IPS-NIHi11 (cell line): ENCODE data around the gene PTPN14.
"Not testable (repeated sequence)": the region's sequence is repeated elsewhere in the genome, so short reads cannot be mapped to it uniquely, and the experiment has no call there.

Experiments
- DNase-seq: peaks from one replicate; pipeline ENCODE4 v3.0.0; 2012; ENCODE audit warnings: mixed read lengths, low spot score

The PTPN14 gene

DNA sequence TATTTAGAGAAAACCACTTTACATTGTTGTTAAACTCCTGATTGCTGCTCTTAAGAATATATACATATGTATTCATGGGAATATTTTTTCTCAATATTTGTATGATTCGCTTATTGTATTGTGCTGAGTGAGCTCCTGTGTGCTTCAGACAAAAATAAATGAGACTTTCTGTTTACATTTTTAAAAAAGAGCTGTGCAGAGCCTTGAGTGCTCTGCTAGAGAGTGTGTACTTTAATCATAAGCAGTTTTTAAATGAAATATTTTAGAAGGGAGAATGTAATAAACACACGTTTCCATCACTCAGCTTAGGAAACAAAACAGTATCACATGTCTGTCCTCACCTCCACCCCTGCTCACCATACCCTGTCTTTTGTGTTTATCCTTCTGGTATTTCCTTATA is 9.7 kb downstream of the PTPN14 start:
- no peak for DNase-seq

- no peak for DNase-seq
Measured at GRCh38 chr1:214541206-214541605, 10.2 kb downstream of the PTPN14 start.

DNA sequence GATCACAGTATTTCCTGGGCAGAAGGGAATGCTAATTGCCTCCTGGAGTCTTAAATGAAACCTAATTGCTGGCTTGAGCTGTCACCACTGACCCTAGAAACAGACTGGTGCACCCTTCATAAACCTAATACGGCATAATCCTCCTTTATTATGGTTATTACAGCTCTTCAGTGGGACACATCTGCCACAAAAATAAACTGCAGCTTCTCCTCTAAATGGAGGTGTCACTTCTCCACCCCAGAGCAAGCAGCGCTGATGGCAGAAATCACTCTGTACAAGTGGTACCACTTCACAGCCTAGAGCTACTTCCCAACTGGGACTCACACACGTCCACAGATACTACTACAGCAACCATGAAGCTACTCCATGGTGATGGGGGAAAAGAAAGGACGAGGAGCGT is 11.1 kb downstream of the PTPN14 start:
- no peak for DNase-seq

DNA sequence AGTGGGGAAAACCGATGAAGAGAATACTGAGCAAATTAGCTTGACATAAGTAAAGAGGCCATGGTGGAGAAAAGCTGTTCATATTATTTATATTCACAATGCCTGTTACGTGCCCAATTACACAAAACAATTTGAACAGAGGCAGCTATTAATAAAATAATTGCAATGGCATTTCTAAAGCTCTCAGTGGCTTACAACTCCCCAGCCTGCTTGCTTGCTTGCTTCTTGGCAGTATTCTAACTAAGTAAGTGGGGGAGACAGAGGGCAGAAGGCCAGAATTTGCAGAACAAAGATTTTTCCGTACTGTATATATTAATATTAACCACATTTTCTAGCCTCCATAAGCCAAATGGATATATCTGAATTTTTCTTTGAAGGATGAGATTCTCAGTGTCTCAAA is 12.9 kb downstream of the PTPN14 start:
- no peak for DNase-seq

- DNase-seq: no peak
Measured at GRCh38 chr1:214537872-214538473, 13.4 kb downstream of the PTPN14 start.

DNA sequence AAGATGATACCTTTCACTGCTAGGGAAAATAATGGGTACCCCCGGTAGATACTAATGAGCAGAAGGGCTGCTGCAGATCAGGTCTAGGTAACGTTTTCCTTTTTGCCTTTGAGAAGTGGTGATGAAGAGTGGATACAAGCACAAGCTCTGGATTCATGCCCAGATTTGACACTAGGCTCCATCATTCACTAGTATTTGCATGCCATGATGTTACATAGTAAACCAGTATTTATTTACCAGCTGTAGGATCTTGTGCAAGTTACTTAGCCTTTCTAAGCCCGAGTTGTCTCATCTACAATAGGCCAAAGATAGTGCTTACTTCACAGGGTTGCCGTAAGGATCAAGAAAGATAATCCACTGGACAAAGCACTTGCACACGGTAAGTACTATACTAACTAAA is 14.2 kb downstream of the PTPN14 start:
- DNase-seq: no peak

GRCh38 chr1:214532070-214532469 is 19.3 kb downstream of the PTPN14 start:
- DNase-seq: no peak

- no peak for DNase-seq
Measured at GRCh38 chr1:214525535-214526019, 25.8 kb downstream of the PTPN14 start.

- no peak for DNase-seq
Measured at GRCh38 chr1:214524824-214525223, 26.6 kb downstream of the PTPN14 start.

DNA sequence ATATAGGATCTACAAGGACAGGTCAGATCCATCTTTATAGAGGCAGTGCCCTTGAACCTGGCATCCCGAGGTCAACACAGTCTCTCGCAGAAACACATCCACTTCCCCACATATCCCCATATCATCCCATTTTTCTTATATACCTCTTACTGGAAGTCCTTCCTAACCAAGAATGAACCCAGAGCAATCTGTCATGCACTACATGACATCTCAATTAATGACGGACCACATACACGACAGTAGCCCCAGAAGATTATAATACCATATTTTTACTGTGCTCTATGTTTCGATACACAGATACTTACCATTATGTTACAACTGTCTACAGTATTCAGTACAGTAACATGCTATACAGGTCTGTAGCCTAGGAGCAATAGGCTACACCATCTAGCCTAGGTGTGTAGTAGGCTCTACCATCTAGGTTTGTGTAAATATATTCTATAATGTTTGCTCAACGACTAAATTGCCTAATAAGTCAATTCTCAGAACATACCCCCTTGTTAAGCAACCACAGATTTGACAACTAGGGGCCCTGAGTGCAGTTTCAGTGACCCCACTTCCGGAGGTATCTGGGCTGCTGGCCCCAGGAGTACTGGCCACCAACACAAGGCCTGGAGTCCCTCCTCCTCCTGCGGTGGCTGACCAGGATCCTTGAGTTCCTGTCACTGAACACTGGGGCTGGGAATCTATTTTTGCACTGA is 28.1 kb downstream of the PTPN14 start:
- no peak for DNase-seq

- DNase-seq: not testable (repeated sequence)
Measured at GRCh38 chr1:214521458-214521857, 29.9 kb downstream of the PTPN14 start.

- no peak for DNase-seq
Measured at GRCh38 chr1:214520544-214521165, 30.7 kb downstream of the PTPN14 start.

- no peak for DNase-seq
Measured at GRCh38 chr1:214518361-214518760, 33.0 kb downstream of the PTPN14 start.

DNA sequence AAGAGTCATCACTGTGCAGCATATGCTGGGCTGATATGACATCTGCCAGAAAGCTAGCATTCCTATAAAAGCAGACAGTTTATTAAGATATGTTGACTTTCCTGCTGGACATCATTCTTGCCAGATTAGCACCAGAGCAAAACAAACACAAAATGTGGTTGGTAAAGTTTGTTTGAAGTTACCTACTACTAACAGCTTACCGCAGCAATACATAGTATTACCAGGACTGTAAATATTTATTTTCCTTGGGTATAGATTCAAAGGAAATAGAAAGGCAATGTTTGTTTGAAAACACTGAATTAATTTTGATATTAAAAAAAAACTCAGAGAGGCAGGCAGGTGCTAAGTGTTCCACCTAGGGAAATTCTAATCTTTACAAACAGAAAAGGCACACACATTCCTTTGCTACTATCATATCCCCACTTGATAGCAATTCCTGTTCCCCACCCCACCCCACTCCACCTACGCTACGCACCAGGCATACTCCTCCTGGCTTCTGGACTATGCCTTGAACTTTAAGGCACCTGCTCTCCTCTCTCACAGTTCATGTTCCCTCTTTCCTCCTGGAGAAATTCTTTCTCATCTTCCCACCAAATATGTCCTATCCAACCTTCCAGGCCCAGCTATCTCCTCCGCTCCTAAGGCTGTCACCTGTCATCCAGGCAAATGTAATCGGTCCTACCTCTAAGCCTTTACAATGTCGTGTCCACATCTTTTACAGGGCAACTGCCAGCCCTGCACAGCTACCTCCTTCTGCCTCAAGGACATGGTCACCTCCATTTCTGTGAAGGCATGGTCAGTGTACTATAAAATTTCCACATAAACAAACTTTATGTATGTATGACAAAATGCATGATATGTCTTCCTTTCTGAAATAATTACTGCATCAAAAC is 34.7 kb downstream of the PTPN14 start:
- no peak for DNase-seq

DNA sequence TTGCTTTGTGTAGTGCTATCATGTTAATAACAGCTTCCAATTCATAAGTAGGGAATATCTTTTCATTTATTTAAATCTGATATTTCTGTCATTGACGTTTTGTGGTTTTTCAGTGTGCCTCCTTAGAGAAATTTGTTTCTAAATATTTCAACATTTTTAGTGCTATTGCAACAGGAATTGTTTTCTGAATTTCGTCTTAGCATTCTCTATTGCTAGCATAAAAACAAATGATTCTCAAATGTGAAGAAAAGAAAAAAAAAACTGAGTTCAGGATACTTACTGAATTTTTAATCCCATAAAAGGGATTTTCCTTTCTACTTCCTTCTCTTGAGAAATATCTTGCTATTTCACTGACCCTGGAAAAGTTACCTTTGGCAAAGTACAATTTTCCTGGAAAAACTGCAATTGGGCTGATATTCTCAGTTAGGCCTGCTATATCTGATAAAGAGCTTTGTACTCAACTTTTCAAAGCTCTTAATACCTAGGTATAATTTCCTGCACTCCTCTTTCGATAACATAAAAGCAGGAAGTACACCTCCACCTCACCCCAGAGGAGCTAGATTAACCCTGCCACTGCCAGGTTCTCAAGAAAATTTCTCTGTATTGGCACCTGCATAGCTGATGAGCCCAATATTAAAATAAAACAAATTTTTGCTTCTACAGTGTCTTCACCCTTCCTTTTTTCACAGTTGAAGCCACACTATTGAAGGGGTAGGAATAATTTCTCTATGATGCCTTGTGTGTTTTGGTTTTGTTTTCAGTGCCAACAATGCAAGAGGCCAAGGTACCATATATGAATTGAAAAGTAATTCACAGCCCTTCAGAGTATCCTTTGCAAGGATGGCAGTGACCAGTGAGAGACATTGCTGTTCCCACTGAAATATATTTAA is 35.6 kb downstream of the PTPN14 start:
- DNase-seq: no peak

DNA sequence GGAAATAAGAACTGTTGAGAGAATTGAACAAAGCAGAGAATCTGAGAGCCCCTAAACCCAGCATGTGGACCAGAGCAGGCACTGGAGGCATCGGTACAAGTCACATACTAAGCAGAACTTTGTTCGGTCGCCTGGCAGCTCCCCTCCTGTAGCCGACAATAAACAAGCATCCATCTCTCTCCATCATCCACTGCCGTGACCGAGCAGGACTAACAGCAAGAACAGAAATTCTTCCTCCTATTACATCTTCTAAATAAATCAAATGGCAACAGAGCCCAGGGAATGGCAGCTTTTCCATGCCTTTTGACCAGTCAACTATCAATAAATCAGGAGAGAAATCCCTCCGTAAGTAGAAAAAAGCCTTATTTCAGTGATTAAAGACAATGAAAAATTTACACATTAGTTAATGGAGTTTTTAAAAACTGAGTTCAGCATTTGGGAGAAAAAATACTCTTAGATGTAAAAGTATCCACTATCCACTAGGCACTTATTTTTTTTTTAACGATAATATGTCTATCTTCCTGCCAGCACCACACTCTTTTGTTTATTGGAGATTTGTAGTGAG is 36.5 kb downstream of the PTPN14 start:
- no peak for DNase-seq

DNA sequence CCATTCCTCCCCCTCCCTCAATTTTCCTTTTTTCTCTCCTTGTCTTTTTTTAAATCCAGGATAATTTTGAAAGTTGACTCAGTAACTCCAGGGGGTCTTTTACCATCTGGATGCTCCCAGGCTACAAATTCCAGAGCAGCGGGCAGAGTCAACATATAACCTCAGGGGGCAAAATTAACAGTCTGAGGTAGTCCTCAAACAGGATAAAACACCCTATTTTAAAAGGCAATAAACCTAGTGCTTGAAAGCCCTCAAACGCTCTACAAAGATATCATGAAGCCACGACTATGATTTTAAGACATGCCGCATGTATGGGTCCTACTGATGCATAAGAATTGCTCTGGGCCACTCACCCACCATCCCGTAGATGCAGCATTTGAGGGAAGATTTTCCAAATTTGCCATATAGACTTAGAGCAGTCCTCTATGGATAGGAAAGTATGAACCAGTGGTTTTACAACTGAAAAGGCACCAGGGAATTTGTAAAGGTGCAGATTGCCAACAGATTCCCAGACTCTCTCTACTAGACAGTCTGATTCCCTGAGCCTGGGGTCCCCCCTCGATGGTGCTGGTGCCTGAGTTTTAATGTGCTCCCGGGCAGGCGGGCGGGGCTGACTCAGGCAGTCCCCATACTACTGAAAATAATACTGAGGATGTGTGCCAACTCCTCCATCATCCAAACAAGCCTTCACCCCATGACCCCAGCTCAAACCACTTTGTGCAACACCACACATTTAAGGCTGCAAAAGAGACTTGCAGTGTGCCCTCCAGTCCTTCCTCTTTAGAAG is 37.2 kb downstream of the PTPN14 start:
- DNase-seq: no peak

DNA sequence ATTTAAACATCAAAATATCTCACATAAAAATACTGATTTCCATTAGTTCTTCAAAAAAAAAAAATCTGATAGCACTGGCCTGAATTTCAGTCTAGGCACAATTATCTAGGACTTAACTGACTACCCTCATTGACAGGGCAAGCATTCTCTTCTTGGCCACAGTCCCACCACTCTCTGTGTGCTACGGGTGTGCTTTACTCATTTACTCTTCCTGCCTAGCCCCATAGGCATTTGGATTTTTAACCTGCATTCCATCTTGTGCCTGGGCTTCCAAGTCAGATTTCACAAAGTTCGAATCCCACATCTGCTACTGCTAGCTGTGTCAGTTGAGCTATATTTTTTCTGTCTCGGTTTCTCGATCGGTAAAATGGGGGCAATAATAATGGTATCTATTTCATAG is 38.0 kb downstream of the PTPN14 start:
- no peak for DNase-seq

DNA sequence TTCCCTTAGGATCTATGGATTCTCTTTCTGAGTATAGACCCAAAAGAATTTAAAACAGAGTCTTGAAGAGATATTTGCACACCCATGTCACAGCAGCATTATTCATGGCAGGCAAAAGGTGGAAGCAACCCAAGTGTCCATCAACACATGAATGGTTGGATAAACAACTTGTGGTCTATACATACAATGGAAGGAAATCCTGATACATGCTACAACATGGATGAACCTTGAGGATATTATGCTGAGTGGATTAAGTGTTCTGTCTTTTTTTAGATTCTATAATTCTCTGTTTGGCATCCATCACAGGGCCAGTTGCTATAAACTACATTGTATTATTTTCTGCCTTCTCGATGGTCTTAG is 39.8 kb downstream of the PTPN14 start:
- DNase-seq: no peak

DNA sequence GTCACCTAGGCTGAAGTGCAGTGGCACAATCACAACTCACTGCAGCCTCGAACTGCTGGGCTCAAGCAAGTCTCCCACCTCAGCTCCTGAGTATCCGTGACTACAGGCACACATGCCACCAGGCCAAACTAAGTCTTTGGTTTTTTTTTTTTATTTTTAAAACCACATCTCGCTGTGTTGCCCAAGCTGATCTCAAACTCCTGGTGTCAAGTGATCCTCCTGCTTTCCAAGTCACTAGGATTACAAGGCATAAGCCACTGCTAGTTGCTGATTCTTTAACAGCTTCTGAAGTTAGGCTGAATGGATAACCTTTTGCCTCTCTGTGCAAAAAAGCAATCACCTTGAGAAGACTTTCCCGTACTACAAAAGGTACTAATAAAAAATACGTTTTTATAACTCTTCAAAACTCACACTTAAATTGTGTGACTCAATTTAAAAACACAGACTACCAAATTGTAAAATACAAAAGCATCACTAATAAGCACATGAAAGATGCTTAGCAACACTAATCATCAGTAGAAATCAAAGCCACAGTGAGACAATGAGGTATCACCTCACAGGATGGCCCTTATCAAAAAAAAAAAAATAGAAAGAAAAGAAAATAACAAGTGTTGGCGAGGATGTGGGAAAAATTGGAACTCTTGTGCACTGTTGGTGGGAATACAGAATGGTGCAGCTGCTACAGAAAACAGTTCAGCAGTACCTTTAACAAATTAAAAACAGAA is 40.3 kb downstream of the PTPN14 start:
- DNase-seq: no peak
